HG02588 (cell line): ENCODE measurements around the gene TMEM25.
"Not testable (repeated sequence)": the region's sequence is repeated elsewhere in the genome, so short reads cannot be mapped to it uniquely, and the experiment has no call there.

Experiments
- ATAC-seq: cut with Tn5 transposase; IDR thresholded peaks from one replicate; pipeline ENCODE4 v1.9.1; 2021; ENCODE audit warnings: mild to moderate bottlenecking, moderate library complexity; ENCODE audit not compliant: unreplicated experiment

TMEM25 gene

GRCh38 chr11:118531597-118532084, 649 bp downstream of the TMEM25 start:
- no peak for ATAC-seq

DNA sequence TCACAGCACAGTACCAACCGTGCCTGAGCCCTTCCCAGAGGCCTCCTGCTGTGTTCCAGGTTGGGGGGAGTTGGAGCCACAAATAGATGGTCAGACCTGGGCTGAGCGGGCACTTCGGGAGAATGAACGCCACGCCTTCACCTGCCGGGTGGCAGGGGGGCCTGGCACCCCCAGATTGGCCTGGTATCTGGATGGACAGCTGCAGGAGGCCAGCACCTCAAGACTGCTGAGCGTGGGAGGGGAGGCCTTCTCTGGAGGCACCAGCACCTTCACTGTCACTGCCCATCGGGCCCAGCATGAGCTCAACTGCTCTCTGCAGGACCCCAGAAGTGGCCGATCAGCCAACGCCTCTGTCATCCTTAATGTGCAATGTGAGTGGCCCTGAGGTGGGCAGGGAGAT, 1.1 kb downstream of the TMEM25 start:
- ATAC-seq: no peak

GRCh38 chr11:118532852-118533768, 2.1 kb downstream of the TMEM25 start:
- no peak for ATAC-seq

- no peak for ATAC-seq
Measured at GRCh38 chr11:118533769-118534729, 3.1 kb downstream of the TMEM25 start.

GRCh38 chr11:118535261-118535660, 4.3 kb downstream of the TMEM25 start:
- ATAC-seq: no peak

- no peak for ATAC-seq
Measured at GRCh38 chr11:118536726-118537125, 5.7 kb downstream of the TMEM25 start.

DNA sequence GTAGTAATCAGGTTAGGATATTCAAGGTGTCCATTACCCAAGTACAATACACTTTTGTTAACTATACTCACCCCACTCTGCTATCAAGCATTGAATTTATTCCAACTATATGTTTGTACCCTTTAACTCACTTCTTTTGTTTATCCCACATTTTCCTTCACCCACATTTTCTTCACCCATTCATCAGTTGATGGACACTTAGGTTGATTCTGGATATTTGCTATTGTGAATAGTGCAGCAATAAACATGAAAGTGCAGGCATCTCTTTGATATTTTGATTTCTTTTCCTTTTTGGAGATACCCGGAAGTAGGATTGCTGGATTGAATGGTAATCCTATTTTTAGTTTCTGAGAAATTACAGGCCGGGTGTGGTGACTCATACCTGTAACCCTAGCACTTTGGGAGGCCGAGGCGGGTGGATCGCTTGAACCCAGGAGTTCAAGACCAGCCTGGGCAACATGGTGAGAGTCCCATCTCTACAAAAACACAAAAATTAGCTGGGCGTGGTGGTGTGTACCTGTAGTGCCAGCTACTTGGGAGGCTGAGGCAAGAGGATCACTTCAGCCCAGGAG, 6.5 kb downstream of the TMEM25 start:
- ATAC-seq: no peak

DNA sequence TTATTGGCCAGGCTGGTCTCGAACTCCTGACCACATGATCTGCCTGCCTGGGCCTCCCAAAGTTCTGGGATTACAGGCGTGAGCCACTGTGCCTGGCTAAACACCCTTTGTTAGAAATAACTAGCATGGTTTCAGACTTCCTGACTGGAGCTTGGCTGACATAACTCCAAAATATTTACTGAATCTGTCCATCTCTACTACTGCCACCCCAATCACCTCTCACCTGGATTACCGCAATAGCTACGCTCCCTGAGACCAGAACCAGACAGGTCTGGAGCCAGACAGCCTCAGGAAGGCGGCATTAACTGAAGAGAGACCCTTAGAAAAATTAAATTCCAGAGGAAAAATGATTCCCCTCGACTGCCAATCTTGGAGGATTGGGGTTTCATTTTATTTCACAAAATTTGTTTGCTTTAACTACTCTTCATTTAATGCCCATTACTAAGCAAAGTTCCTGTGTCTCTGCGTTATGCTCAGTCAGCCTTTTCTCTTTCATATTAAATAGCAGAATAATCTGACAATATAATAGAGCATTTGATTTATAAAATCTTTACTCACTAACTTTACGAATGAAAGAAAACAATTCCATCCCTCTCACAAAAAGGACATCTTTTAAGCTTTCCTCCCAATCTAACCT, 13.1 kb downstream of the TMEM25 start:
- no peak for ATAC-seq

GRCh38 chr11:118544647-118545010, 13.6 kb downstream of the TMEM25 start:
- no peak for ATAC-seq

- ATAC-seq: no peak
Measured at GRCh38 chr11:118545533-118545932, 14.5 kb downstream of the TMEM25 start.

DNA sequence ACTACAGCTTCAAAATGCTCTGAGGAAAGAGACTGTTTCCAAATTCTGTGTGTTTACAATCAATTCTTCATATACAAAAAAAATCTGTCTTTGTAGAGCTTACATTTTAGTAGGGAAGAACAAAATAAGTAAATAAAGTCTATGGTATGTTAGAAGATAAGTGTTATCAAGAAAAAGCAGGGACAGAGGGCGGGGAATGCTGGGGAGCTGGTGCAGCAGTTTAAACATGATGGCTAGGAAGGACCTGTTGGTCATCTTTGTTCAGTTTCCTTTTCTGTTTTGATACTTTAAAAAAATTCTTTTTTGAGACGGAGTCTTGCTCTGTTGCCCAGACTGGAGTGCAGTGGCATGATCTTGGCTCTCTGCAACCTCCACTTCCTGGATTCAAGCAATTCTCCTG, 16.1 kb downstream of the TMEM25 start:
- no peak for ATAC-seq

DNA sequence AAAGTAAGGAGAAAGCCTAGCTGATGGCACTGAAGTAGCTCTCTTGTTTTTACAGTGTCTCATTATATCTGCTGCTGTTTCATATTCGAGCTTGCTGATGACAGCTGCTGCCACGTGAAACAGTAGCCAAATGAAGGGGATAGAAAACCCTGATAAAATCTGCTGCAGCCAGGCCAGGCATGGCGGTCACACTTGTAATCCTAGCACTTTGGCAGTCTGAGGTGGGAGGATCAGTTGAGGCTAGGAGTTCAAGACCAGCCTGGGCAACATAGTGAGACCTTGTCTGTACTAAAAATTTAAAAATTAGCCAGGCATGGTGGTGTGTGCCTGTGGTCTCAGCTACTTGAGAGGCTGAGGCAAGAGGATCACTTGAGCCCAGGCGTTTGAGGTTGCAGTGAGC, 21.3 kb downstream of the TMEM25 start:
- no peak for ATAC-seq

- no peak for ATAC-seq
Measured at GRCh38 chr11:118560806-118561205, 29.8 kb downstream of the TMEM25 start.

- ATAC-seq: no peak
Measured at GRCh38 chr11:118565051-118565450, 34.1 kb downstream of the TMEM25 start.

- ATAC-seq: no peak
Measured at GRCh38 chr11:118569670-118570069, 38.7 kb downstream of the TMEM25 start.

- ATAC-seq: no peak
Measured at GRCh38 chr11:118570787-118571186, 39.8 kb downstream of the TMEM25 start.

- not testable (repeated sequence) for ATAC-seq
Measured at GRCh38 chr11:118571701-118572060, 40.7 kb downstream of the TMEM25 start.

DNA sequence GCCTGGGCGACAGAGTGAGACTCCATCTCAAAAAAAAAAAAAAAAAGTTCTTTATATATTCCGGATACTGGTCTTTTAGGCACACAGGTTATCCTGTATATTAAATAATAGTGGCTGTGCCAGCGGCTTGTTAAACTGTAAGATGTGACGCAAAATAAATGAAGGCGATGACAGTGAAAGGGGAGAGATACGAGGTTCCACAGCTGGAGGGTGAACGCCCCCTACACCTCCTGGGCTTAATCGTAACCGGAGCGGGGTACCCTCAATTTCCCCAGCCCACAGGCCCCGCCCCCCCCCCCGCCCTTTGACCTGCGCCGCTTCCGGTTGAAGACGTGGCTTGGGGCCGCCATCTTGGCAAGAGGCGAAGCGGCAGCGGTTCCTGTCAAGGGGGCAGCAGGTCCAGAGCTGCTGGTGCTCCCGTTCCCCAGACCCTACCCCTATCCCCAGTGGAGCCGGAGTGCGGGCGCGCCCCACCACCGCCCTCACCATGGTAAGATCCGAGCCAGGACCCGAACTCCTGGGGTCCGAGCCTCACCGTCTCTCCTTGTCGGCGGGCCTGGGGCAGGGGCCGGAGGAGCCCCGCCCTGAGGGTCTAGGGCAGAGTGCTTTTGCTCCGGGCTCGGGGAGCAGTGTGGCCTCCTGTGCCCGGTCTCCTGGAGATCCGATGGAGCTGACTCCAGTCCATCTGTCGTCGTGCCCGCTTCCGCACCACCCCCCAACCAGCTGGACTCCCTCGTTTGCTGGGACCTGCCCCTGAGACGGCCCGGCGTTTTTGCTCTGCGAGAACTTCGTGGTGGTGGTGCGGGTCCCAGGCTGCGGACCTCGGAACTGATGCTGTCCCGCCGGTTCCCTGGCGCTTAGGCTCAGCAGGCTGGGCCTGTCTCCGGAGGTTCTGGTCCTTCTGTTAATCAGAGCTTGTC, 41.3 kb downstream of the TMEM25 start, which contains the start of gene ARCN1:
TSS of gene ARCN1 (plus strand) at position 349 of the 920 bp plus-strand sequence. CDS start at position 488, 139 bp downstream.
- ATAC-seq: peak; percentile 68

DNA sequence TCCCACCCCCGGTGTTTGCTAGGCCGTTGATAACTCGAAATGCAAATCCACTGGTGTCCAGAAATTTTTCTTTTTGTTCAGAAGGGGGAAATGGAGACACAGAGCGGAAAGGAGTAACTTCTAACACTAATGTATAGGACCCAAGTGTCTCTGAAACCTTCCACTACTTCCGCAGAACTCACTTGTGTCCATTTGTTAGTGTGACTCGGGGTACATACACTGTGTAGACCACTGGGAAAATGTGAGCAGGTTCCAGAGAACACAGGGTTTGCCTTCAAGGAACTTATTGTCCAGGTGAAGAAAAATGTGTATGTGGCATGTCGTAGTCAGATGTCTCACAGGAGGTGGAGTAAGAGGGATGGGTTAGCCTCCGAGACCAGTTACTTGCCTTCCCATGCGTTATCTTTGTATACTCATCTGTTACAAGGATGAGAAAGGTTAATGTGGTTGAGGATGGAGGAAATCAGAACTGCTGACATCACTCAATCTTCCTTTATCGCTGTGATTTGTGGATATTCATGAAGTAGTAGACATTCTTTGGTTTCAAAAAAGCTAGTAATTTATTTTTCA, 42.1 kb downstream of the TMEM25 start:
- peak; percentile 25 for ATAC-seq
